ENCODE data around the gene IRF2BP2. TPM values are rescaled to one million over a fixed set of nuclear protein-coding genes. Genes with fewer than 3 reads are reported as not detected.

The IRF2BP2 gene
- total and polyA plus RNA-seq, 11 donors: 36.1 to 126 (median 80.1) TPM

DNA sequence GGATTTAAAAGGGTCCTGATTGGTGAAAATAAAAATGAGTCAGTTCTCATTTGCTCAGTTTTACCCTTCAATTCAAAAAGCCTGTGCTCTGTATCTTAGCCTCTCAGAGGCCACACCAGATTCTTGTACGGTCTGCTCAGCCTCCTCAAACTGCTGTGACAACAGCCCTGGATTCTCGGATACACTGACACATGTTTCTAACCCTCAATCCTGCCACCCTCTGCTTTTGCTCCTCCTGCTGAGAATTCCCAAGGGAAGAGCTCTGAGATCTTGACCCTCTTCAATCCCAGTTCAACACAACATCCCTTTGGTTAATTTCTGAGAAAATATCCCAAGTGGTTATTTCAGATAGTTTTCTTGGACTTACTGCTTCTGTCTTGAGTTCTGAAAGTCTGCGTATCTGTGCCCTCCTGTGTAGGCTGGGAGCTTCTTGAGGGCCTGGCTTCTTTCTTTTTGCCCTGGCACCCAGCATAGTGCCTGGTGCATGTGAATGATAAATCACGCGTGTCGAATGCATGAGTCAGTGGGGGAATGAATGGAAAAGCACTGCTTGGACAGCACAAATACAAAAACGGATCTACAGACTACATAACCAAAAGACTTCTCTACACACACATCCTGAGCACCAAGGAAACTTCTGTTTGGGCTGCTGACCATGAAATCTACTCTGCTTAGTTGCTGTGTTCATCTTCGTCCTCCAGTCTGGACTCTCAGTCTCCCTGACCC is 24.5 kb downstream of the IRF2BP2 start:
- no peaks in the 10 kb centered on the region for H3K9me3 ChIP-seq
- no peaks in the 10 kb centered on the region for H3K27me3 ChIP-seq
- intact Hi-C loops (cut with DNase I): loop anchor here in 1 of 10 donors (5.0 kb wide), 1 partner anchor 38 kb away; no protein-coding TSS in a partner anchor
- WGBS, 4 donors: 57 to 71% (median 66%) methylated on average over 8 of the region's 8 CpGs
- DNase-seq: no peak
- TF ChIP-seq POLR2A (IDR thresholded peaks at IDR 0.05): no peak
- TF ChIP-seq, protein P1, sequence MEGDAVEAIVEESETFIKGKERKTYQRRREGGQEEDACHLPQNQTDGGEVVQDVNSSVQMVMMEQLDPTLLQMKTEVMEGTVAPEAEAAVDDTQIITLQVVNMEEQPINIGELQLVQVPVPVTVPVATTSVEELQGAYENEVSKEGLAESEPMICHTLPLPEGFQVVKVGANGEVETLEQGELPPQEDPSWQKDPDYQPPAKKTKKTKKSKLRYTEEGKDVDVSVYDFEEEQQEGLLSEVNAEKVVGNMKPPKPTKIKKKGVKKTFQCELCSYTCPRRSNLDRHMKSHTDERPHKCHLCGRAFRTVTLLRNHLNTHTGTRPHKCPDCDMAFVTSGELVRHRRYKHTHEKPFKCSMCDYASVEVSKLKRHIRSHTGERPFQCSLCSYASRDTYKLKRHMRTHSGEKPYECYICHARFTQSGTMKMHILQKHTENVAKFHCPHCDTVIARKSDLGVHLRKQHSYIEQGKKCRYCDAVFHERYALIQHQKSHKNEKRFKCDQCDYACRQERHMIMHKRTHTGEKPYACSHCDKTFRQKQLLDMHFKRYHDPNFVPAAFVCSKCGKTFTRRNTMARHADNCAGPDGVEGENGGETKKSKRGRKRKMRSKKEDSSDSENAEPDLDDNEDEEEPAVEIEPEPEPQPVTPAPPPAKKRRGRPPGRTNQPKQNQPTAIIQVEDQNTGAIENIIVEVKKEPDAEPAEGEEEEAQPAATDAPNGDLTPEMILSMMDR (IDR thresholded peaks at IDR 0.05): no peak
- peak overlapping the region in 11 of 12 donors; percentile 48 to 98 (median 86) for H3K27ac ChIP-seq
- peak in 2 of 4 donors; percentile 22 to 23 for ATAC-seq
- H3K36me3 ChIP-seq: no peaks in the 10 kb centered on the region
- peaks cover 4 to 74% (median 48%) of the 10 kb centered on the region in 12 donors for H3K4me1 ChIP-seq
- no peak overlapping the region for H3K4me3 ChIP-seq

DNA sequence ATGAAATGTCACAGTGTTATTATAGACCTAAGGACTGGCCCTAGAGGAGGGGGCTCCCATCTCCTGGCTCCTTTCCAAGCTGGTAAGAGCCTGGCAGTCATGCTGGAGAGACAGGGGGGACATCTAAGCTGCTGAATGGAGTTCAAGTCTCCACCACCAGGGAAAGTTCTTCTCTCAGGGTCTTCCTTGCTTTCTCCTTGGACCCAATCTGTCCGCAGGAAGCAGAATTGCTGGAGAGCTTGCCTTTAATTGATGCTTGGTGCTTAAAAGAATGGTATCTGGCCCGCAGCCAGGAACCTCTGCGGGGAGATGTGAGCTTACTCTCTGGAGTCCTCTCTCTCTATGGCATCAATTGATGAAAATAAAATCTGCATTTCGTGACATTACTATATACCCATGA is 25.1 kb downstream of the IRF2BP2 start:
- peak in 3 of 5 donors; percentile 47 to 67 (median 53) for DNase-seq
- intact Hi-C loops (cut with DNase I): loop anchor here in 8 of 10 donors (5.0 kb wide), 3 partner anchors 38 to 48 kb away; no protein-coding TSS in a partner anchor

DNA sequence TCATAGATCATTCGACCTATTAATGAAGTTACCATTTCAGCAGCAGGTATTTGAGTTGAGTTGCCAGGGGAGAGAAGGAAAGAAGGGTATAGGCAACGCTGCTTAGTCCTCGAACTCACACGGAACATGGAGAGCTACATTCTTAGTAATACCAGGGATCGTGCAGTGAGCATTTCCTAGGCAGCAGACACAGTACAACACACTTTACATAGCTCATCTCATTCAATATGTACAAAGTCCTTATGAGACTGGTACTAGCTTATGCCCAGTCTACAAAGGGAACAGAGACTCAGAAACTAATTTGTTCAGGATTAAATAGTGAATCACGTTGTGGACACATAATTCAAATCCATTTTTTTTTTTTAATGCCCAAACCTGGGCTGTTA is 25.6 kb downstream of the IRF2BP2 start:
- DNase-seq (no peak), ATAC-seq (no peak)
- TF ChIP-seq, protein P1 (IDR thresholded peaks at IDR 0.05): no peak
- no peak for TF ChIP-seq POLR2A (IDR thresholded peaks at IDR 0.05)
- Histone ChIP-seq H3K36me3 (no peaks in the 10 kb centered on the region), H3K4me1 (peaks cover 4 to 65% (median 43%) of the 10 kb centered on the region in 12 donors), H3K4me3 (no peak overlapping the region), H3K9me3 (no peaks in the 10 kb centered on the region), H3K27ac (peak overlapping the region in 11 of 12 donors; percentile 48 to 98 (median 86)), H3K27me3 (no peaks in the 10 kb centered on the region)
- intact Hi-C loops (cut with DNase I): loop anchor here in 7 of 10 donors (5.0 kb wide), 3 partner anchors 37 to 47 kb away; no protein-coding TSS in a partner anchor
- 57 to 64% (median 61%) methylated on average over 6 of the region's 6 CpGs for WGBS, 4 donors

More for the DNA sequence above, 25.1 kb downstream of the IRF2BP2 start:
- Histone ChIP-seq H3K36me3 (no peaks in the 10 kb centered on the region), H3K27ac (peak overlapping the region in 11 of 12 donors; percentile 48 to 98 (median 86)), H3K4me1 (peaks cover 4 to 69% (median 46%) of the 10 kb centered on the region in 12 donors), H3K4me3 (no peak overlapping the region), H3K27me3 (no peaks in the 10 kb centered on the region), H3K9me3 (no peaks in the 10 kb centered on the region)
- ATAC-seq: peak in 1 of 4 donors; percentile 1
- WGBS, 4 donors: 33 to 36% (median 35%) methylated on average over 4 of the region's 4 CpGs
- no peak for TF ChIP-seq POLR2A (IDR thresholded peaks at IDR 0.05)
- TF ChIP-seq, protein P1 (IDR thresholded peaks at IDR 0.05): no peak

DNA sequence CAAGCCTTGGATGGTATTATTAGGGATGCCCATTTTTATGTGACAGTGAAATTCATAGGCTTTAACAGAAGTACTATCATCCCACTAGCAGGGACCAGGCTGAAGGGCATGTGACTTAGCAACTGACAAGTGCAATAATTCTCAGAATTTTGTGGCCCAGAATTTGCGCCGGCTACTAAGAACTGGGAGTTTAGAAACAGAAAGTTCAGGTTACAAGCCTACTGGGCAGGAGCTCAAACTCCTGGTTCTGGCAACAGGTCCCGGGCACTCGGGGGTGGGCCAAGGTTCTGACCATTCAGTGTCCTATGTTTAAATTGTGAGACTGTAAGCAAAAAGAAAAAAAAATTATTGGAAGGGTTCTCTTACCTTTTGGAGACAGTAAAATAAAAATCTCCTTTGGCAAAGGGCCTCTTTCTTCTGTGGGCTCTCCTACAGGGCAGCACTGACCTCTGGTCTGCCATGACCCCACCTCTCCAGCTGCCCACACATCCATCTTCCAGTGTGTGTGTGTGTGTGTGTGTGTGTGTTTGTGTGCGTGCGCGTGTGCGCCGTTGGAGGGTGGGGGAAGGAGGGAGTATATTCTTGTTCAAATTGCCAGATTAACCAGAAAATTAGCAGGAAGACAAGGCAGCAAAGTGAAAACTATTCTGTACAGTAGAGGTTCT is 26.1 kb downstream of the IRF2BP2 start:
- Histone ChIP-seq H3K27ac (peak overlapping the region in 11 of 12 donors; percentile 62 to 98 (median 86)), H3K4me3 (no peak overlapping the region), H3K27me3 (no peaks in the 10 kb centered on the region), H3K9me3 (no peaks in the 10 kb centered on the region), H3K4me1 (peaks cover 4 to 61% (median 43%) of the 10 kb centered on the region in 12 donors), H3K36me3 (no peaks in the 10 kb centered on the region)
- ATAC-seq (peak in 2 of 4 donors; percentile 8 to 27), DNase-seq (no peak)
- TF ChIP-seq, protein P1 (IDR thresholded peaks at IDR 0.05): no peak
- TF ChIP-seq POLR2A (IDR thresholded peaks at IDR 0.05): no peak
- 69 to 75% (median 70%) methylated on average over 9 of the region's 9 CpGs for WGBS, 4 donors
- intact Hi-C loops (cut with DNase I): loop anchor here in 7 of 10 donors (5.0 kb wide), 3 partner anchors 37 to 47 kb away; no protein-coding TSS in a partner anchor
